HG03521 (cell line): ENCODE data around the gene RYR1.

Experiments
- ATAC-seq: cut with Tn5 transposase; IDR thresholded peaks from one replicate; pipeline ENCODE4 v1.9.1; 2021; ENCODE audit warnings: mild to moderate bottlenecking, moderate library complexity; ENCODE audit not compliant: unreplicated experiment

RYR1 gene

GRCh38 chr19:38433268-38433733 lies at the start of gene RYR1:
Gene RYR1, plus strand, starts transcription at chr19:38433691. Its CDS starts 139 bp downstream, at chr19:38433830.
- ATAC-seq: no peak

DNA sequence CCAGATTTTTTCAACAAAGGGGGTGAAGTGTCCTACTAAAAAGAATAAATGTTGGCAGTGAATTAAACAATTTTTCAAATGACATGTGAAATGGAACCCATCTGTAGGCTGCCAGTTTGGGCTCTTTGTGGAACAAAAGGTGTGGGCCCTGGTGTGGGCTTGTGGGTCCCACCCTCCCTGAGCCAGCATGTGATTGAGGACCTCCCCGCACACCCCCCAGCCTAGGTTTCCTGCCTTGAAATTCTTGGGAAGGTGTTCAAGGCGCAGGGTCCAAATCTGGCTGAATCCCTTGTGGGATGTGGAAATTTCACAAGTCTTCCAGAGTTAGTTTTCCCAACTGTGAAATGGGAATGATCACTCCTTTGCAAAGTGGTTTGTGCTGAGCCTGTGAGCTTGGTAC lies 49.7 kb upstream of the RYR1 start:
- no peak for ATAC-seq

GRCh38 chr19:38384209-38385027 lies 49.1 kb upstream of the RYR1 start:
- ATAC-seq: no peak

- no peak for ATAC-seq
These were observed 48.3 kb upstream of the RYR1 start for GRCh38 chr19:38385057-38385803.

DNA sequence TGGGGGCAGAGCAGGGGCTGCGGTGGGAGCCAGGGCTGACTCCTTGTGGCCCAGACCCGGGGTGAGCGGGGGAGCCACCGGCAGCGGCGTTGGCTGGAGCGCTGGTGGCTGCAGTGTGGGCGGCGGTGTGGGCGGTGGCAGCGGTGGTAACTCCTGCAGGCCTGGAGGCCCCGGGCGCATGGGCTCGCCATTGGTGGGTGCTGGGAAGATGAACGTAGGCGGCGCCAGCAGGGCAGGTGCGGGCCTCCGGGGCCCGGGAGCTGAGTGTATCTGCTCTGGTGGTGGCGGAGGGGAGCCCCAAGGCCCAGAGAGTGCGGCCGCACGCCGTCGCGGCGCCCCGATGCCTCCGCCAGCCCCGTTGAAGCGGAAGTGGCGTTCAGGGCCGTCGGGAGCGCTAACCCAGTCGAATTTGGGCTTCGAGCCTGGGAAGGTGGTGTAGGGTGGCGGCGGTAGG lies 47.7 kb upstream of the RYR1 start:
- no peak for ATAC-seq

DNA sequence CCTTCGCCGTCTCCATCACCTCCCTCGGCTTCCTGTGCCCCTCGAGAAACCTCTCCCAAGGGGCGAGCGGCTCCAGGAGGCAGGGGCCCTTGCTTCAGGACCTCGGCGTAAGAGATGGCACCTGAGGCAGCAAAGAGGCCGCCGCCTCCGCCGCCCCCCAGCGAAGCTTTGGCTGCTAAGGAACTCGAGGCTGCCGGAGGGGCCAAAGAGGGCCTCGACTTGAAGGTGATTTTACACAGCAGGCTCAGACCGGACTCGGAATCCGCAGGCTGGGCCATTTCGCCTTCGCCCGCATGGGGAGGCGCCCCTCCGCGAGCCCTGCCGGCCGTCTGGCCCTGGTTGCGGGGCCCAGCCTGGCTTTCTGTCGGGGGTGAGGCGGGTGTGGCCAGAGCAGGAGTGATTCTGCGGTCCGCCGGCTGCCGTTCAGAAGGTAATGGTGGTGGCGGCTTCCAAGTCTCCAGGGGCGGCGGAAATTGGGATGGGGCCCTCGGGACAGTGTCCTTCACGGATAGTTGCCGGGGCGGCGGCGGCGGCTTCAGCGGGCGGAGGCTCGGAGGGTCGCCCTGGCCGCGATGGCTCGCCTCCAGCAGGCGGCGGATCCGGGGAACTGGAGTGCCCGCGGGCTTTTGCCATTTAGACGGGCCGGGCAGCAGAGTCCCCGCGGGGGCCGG lies 47.1 kb upstream of the RYR1 start:
- ATAC-seq: no peak

GRCh38 chr19:38386971-38387549 lies 46.4 kb upstream of the RYR1 start:
- ATAC-seq: no peak

DNA sequence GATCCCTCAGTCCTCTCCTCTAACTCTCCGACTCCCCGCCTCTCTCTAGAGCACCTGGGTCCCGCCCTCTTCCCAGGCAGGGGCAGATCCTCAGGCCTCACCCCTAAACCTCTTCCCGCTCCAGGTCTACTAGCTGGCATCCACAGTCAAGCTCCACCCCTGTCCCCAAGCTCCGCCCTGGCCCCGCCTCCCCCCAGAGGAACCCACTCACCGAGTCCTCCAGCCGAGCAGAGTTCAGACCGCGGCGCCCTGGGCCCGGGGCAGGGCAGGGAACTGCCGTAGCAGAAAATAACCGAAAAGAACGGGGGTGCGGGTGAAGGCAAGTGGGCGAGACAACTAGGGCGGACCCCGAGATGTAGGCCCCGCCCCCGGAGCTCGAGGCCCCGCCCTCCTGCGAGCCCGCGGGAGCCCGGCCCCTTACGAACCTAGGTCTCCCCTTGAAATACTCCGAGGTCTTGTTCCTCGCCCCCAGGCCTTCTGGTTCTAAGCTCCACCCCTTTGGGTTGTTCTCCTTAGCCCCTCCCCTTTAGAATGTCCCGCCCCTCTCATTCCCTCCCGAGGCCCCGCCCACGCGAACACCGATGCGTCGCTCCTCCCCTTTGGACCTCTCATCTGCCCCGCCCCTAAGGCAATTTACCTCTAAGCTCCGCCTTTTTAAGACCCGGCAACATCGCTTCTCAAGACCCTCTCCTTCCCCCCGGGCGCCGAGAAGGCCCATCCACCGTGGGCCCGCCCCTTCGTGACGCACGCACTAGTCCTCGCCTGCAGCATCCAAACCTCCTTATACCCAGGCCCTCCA lies 45.7 kb upstream of the RYR1 start, which contains the start of gene GGN:
Gene GGN (minus strand): TSS at position 485 of the 799 bp plus-strand sequence. CDS start 773 bp downstream, outside the sequence.
- no peak for ATAC-seq

DNA sequence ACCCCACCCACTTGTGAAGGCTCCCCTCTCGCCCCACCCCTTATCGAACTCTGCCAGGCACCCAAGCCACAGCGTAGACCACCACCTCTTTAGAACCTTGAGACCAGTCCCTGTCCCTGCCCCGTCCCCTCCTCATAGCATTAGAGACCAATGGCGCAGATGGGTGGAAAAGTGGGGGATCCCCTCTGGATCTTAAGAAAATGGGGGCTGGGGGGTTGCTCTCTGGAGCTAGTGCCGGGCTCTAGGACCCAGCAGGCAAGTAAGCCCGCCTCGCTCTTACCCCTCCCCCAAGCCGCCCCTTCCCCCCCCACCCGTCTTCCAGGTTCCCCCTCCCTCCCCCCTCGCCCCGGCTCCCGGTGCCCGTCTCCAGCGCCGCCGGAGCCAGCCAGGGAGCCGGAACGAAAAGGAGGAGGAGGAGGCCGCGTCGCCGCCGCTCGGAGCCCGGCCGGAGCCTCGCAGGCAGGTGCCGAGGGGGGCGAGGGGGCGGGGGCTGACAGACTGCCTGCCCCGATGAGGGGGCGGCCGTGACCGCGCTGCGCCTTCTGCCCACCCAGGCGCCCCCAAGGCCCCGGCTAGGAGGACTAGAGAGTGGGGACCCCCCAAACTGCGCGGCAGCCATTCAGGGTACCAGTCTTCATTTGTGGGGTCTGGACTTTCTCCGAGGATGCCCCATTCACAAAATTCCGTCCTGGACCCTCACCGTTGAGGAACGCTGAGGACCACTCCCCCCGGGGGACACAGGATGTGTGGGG lies 45.0 kb upstream of the RYR1 start, which contains the start of gene SPRED3:
Gene SPRED3 (plus strand): TSS at position 349 of the 752 bp plus-strand sequence. CDS start 1,606 bp downstream, outside the sequence.
- ATAC-seq: no peak

DNA sequence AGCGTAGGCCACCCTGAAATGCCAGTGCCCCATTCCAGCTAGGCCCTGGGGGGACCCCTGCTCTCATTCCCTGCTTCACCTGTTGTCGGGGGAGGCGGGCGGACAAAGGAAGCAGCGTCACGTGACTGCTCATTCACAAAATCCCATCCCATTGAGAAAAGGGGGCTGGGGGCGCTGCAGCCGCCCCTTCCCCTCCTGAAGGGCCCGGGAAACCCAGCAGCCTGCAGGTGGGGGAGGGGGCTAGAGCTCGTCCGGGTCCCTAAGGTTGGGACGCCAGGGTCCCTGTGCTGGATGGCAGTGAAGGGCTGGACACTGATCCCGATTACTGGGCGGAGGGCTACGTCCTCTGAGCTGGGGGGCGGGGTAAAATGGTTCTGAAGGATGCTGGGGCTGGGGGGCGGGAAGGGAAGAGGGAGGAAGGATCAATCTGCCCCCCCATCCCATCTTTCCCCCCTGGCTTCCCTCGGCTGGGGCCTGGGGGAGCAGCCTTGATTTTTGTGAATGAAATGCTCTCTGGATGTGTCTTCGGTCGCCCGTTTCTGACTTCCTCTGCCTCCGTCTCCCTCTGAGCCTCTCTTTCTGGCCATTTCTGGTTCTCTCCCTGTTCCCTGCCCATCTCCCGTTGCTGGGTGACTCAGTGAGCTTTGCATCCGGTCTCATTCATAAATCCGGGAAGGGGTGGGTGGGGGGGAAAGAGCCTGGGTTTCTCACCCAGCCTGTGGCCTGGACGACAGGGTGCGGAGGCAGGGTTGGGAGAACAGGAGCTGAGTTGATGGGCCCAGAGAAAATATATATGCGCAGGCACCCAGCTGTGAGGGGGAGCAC lies 44.2 kb upstream of the RYR1 start:
- ATAC-seq: no peak

GRCh38 chr19:38389957-38390924 lies 43.2 kb upstream of the RYR1 start:
- no peak for ATAC-seq

- no peak for ATAC-seq
These were observed 41.5 kb upstream of the RYR1 start for GRCh38 chr19:38391911-38392464.

- no peak for ATAC-seq
These were observed 40.7 kb upstream of the RYR1 start for GRCh38 chr19:38392707-38393308.

DNA sequence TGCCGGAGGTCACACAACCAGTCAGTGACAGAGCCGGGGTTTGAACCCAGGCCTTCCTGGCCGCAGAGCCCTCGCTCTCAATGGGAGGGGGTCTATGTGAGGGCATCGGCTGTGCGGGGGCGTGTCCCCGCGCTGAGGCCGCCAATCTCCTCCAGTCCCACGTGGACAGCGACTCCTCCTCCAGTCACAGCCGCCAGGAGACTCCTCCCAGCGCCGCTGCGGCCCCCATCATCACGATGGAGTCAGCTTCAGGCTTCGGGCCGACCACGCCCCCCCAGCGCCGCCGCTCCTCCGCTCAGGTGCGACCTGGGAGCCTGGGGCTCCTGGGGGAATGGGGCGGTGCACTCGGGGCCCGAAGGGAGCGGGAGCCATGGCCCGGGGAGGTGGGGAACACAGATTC lies 39.0 kb upstream of the RYR1 start:
- no peak for ATAC-seq

DNA sequence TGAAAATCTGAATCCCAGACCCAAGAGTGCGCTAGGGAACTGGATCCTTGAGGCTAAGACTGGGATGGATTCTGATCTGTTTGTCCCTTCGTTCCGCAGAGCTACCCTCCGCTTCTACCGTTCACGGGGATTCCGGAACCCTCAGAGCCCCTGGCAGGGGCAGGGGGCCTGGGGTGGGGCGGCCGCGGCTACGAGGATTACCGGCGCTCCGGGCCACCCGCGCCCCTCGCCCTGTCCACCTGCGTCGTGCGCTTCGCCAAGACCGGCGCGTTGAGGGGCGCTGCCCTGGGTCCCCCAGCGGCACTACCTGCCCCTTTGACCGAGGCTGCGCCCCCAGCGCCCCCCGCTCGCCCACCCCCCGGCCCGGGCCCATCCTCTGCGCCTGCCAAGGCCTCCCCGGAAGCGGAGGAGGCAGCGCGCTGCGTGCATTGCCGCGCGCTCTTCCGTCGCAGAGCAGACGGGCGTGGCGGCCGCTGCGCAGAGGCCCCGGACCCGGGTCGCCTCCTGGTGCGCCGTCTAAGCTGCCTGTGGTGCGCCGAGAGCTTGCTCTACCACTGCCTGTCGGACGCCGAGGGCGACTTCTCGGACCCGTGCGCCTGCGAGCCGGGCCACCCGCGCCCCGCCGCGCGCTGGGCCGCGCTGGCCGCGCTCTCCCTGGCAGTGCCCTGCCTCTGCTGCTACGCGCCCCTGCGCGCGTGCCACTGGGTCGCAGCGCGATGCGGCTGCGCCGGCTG lies 37.9 kb upstream of the RYR1 start:
- no peak for ATAC-seq

DNA sequence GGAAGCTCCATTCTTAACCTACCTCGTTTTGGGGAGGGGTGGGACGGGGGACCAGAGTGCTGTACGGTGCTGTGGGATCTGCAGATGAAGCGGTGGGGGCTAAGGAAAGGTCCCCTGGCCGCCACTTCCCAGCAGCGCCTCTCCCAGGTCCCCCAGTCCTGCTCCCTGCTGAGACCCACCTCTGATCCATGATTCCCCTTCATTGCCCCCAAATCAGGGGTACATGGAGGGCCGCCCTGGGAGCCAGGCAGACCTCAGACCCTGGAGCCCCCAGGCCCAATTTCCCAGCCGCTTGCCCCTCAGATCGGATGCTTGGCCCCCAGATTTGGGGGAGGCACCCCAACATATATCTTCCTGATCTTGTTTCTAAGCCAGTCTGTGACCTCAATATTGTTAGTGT lies 34.4 kb upstream of the RYR1 start:
- ATAC-seq: no peak
